ENCODE results near the gene RAB5B.

Gene RAB5B

GRCh38 chr12:56013482-56013881 is 39.6 kb downstream of the RAB5B start:
- H3K4me2 ChIP-seq (ENCODE audit: low read depth, low read length) = no peak overlapping the region
- no peak for TF ChIP-seq EZH2phosphoT487 (IDR thresholded peaks at IDR 0.05; ENCODE audit: low read length)
- TF ChIP-seq, protein P1, sequence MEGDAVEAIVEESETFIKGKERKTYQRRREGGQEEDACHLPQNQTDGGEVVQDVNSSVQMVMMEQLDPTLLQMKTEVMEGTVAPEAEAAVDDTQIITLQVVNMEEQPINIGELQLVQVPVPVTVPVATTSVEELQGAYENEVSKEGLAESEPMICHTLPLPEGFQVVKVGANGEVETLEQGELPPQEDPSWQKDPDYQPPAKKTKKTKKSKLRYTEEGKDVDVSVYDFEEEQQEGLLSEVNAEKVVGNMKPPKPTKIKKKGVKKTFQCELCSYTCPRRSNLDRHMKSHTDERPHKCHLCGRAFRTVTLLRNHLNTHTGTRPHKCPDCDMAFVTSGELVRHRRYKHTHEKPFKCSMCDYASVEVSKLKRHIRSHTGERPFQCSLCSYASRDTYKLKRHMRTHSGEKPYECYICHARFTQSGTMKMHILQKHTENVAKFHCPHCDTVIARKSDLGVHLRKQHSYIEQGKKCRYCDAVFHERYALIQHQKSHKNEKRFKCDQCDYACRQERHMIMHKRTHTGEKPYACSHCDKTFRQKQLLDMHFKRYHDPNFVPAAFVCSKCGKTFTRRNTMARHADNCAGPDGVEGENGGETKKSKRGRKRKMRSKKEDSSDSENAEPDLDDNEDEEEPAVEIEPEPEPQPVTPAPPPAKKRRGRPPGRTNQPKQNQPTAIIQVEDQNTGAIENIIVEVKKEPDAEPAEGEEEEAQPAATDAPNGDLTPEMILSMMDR (IDR thresholded peaks at IDR 0.05; ENCODE audit: low read length) = no peak
- TF ChIP-seq EZH2 (optimal IDR thresholded peaks at IDR 0.05; ENCODE audit: low read depth, low read length) = no peak
- peaks cover 5% of the 10 kb centered on the region; the same call in 1 of the 2 replicates for H3K4me1 ChIP-seq (ENCODE audit: low read length)
- no peaks in the 10 kb centered on the region for H3K36me3 ChIP-seq (replicated peaks; ENCODE audit: insufficient read depth, low read length)
- H2AFZ ChIP-seq (ENCODE audit: low read length) = no peak overlapping the region
- H3K9ac ChIP-seq (ENCODE audit: low read length) = no peak overlapping the region
- H3K9me2 ChIP-seq (replicated peaks; ENCODE audit: insufficient read depth, low read length) = no peaks in the 10 kb centered on the region
- H3F3A ChIP-seq (ENCODE audit: insufficient read depth, low read length) = no peaks in the 10 kb centered on the region
- no peaks in the 10 kb centered on the region for H3K9me3 ChIP-seq (replicated peaks; ENCODE audit: insufficient read depth, low read length)
- no peaks in the 10 kb centered on the region for H3K79me2 ChIP-seq (ENCODE audit: low read length)
- no peak overlapping the region for H3K4me3 ChIP-seq (ENCODE audit: low read length)
- H3K27ac ChIP-seq (ENCODE audit: low read length) = no peak overlapping the region
- H3K27me3 ChIP-seq (replicated peaks; ENCODE audit: insufficient read depth, low read length) = no peaks in the 10 kb centered on the region
- no peak for DNase-seq
- H4K20me1 ChIP-seq (ENCODE audit: insufficient read depth, low read length) = no peaks in the 10 kb centered on the region

DNA sequence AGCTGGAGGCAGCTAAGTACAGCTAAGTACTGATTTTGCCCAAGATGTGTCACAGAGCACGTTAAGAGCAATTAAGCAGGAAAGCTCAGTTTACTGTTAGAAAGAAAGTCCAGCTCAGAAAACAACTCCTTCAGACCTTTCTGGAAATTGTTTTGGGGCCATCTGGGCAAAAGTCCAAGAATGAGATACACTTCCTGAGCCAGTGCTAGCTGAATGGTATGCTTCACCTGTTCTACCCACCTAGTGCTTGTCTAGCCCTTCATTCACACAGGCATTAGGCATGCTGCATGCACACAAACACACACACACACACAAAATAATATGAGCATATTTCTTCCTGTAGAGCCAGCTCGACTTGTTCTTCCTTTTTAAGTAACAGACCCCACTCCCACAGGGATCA is 40.3 kb downstream of the RAB5B start:
- no peak overlapping the region for H3K27ac ChIP-seq (ENCODE audit: low read length)
- H3K4me1 ChIP-seq (ENCODE audit: low read length) = peaks cover 5% of the 10 kb centered on the region; the same call in 1 of the 2 replicates
- H3K9me3 ChIP-seq (replicated peaks; ENCODE audit: insufficient read depth, low read length) = no peaks in the 10 kb centered on the region

DNA sequence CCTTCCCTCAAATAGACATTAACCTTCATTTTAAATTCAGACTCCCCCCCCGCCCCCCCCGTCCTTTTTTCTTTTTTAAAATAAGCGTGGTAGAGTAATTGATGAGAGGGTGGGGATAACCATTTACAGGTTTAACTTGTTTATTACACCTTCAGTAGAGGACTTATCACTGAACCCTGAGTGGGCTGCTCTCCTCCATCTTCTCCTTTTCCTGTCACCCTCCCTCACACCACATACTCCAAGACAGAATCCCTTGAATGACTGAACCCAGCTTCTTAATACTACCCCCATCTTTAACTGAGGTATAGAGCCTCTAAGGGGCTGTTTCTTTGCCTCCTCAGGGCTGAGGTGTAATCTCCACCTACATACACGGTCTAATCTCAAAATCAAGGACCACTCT is 43.3 kb downstream of the RAB5B start:
- Histone ChIP-seq H3K79me2 (ENCODE audit: low read length) (no peaks in the 10 kb centered on the region), H3K9ac (ENCODE audit: low read length) (no peak overlapping the region), H3F3A (ENCODE audit: insufficient read depth, low read length) (no peaks in the 10 kb centered on the region), H3K36me3 (replicated peaks; ENCODE audit: insufficient read depth, low read length) (no peaks in the 10 kb centered on the region), H3K27me3 (replicated peaks; ENCODE audit: insufficient read depth, low read length) (no peaks in the 10 kb centered on the region), H2AFZ (ENCODE audit: low read length) (no peak overlapping the region), H3K9me2 (replicated peaks; ENCODE audit: insufficient read depth, low read length) (no peaks in the 10 kb centered on the region), H3K4me3 (ENCODE audit: low read length) (no peak overlapping the region), H3K9me3 (replicated peaks; ENCODE audit: insufficient read depth, low read length) (no peaks in the 10 kb centered on the region), H3K4me1 (ENCODE audit: low read length) (no peaks in the 10 kb centered on the region), H4K20me1 (ENCODE audit: insufficient read depth, low read length) (no peaks in the 10 kb centered on the region), H3K27ac (ENCODE audit: low read length) (no peak overlapping the region), H3K4me2 (ENCODE audit: low read depth, low read length) (no peak overlapping the region)
- DNase-seq = no peak
- no peak for TF ChIP-seq EZH2 (optimal IDR thresholded peaks at IDR 0.05; ENCODE audit: low read depth, low read length)
- TF ChIP-seq, protein P1 (IDR thresholded peaks at IDR 0.05; ENCODE audit: low read length) = no peak
- TF ChIP-seq EZH2phosphoT487 (IDR thresholded peaks at IDR 0.05; ENCODE audit: low read length) = no peak

More for the DNA sequence above, 40.3 kb downstream of the RAB5B start:
- no peaks in the 10 kb centered on the region for H4K20me1 ChIP-seq (ENCODE audit: insufficient read depth, low read length)
- TF ChIP-seq EZH2 (optimal IDR thresholded peaks at IDR 0.05; ENCODE audit: low read depth, low read length) (no peak), EZH2phosphoT487 (IDR thresholded peaks at IDR 0.05; ENCODE audit: low read length) (no peak)
- TF ChIP-seq, protein P1 (IDR thresholded peaks at IDR 0.05; ENCODE audit: low read length) = no peak
- no peaks in the 10 kb centered on the region for H3K27me3 ChIP-seq (replicated peaks; ENCODE audit: insufficient read depth, low read length)
- no peak overlapping the region for H2AFZ ChIP-seq (ENCODE audit: low read length)
- no peaks in the 10 kb centered on the region for H3K9me2 ChIP-seq (replicated peaks; ENCODE audit: insufficient read depth, low read length)
- no peak overlapping the region for H3K4me2 ChIP-seq (ENCODE audit: low read depth, low read length)
- DNase-seq = no peak
- no peaks in the 10 kb centered on the region for H3F3A ChIP-seq (ENCODE audit: insufficient read depth, low read length)
- no peak overlapping the region for H3K9ac ChIP-seq (ENCODE audit: low read length)
- H3K36me3 ChIP-seq (replicated peaks; ENCODE audit: insufficient read depth, low read length) = no peaks in the 10 kb centered on the region
- no peaks in the 10 kb centered on the region for H3K79me2 ChIP-seq (ENCODE audit: low read length)
- no peak overlapping the region for H3K4me3 ChIP-seq (ENCODE audit: low read length)
